SW 1271 (cell line): ENCODE results near the gene CRIM1.
A peak's percentile ranks its signal among the peaks of the same experiment; 100 is the strongest.

ENCODE experiments used
- DNase-seq, 2 experiments: peaks; one replicate each; lab custom pipeline; 2025; lab: John Stamatoyannopoulos, UW

Gene CRIM1

DNA sequence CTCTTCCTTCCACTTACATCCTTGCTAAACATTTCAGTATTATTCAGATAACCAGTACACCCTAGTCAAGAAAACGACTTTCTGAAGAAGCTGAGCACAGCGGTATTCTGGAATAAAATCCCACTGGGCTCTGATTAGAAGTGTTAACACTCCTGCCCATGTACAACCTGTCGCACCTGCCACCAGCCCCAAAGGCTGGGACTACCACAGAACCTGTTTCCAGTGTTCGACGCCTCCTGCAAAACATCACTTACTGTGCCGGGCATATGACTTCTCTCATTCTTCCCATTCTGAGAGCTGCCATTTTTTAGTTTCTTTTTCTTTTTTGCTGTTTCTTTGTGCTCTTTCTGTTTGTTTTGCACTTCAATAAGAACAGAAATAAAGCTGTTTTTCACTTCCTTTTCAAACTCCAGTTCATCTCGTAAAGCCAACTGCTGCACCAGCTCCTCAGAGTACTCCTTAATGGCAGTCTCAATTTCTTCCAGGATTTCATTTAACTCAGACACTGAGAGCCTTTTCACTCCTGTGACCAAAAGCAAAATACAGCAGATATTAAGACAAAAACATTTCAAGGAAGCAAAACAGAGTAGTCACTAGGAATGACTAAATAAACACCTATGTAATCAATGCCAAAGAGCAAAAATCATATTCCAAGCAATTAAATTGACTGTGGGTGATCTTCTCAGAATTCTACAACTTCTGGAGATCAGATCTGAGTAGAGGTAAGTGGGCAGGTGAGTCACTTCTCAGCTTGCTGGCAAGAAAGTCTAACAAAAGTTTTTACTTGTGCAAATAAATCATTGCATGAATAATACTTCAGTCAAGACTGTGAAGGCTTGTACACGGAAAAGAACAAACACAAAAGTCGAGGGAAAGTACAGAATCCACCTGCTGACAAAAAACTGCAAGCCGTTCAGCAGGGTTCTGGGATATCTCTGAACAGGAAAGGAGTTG, 223.0 kb downstream of the CRIM1 start:
- no peak for DNase-seq

DNA sequence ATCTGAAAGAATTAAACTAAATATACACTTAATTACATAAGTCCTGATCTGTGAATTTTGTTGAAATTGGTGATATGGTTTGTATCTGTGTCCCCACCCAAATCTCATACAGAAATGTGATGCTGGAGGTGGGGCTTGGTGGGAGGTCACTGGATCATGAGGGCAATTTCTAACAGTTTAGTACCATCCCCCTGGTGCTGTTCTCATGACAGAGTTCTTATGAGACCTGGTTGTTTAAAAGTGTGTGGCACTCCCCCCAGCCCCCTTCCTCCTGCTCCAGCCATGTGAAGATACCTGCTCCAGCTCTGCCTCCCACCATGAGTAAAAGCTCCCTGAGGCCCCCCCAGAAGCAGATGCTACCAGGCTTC, 223.7 kb downstream of the CRIM1 start:
- no peak for DNase-seq

DNA sequence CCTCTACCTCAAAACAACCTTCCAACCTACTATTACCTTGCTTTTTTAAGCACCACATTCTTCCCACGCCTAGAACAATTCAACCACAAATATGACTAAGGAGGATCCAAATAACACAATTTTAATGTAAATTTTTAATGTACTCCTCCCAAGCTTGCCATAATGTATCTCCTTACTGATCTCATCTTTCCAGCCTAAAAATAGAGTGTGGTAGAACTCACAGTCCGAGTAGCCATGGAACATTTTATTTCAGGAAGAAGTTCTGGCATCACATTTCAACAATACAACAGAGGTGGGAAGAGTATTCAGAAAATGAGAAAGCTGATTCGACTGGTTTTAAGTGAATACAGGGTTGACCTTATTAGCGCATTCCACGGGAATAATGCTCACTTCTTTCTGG, 227.0 kb downstream of the CRIM1 start:
- DNase-seq = no peak

DNA sequence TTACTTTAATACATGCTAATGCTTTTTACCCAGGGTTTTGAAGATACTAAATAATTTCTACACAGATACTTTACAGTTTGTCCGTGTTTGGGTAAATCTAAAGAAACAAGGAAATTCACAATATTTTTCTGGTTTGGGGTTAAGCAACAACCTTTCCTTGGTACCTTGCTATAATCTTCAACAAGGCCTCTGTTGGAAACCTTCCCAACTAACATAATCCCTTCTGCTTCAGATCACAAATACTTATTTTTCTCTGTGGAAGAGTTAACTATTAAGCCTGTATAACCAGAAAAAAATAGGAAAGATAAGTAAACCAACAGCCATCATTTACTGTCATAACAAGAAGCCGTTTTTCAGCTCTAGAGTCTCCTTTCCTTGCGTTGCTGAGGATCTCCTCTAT, 227.4 kb downstream of the CRIM1 start:
- no peak for DNase-seq

DNA sequence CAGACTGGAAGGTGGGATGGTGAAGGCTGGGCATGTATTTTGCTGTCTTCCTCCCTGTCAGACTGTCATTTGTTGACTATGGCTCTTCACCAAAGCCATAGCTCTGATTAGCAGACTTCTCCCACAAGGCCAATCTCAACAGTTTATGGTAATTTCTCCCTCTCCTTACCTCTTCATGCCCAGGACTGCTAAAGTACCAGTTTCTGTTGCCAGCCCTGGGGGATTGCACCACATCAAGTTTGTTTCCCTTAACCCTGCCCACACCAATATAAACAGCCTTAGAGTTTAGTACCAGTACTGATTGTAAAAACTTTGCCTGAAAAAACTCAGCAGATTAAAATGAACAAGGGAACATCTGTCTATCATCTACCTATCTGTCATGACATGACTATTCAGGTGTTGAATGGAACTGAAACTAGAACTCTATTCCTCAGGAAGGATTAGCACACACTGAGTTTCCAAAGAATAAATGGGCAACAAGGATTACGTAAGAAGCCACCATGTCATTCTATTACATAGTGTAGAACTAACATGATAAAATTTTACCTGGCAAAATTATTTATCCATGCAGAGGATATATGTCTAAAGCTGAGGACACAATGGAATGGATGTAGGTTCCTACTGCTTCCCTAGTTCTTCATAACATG, 228.7 kb downstream of the CRIM1 start:
- DNase-seq = no peak

DNA sequence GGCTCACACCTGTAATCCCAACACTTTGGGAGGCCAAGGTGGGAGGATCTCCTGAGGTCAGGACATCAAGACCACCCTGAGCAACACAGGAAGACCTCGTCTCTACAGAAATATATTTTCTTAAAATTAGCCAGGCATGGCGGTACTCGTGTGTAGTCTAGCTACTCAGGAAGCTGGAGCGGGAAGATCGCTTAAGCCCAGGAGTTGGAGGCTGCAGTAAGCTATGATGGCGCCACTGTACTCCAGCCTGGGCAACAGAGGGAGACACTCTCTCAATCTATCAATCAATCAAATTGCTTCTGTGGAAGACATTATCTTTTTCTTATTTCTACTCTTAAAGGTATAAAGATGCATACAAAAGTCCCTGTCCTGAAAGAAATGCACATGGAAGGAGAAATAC, 231.1 kb downstream of the CRIM1 start:
- no peak for DNase-seq

DNA sequence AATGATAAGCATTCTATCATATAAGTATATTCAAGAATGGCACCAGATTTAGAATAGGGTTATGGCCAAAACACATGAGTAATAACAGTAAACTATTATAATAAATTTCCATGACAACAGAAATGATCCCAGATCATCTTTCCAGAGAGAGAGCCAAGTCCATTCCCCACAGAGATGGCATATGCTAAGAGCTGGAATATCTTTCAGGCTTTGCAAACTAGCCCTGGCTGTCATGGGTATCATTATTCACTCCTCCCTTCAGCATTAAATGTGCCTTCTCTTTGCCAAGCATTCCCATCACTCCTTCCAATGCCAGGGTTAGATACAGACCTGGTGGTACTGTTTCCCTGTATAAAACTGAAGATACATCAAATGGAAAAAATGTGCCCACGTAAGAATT, 231.5 kb downstream of the CRIM1 start:
- DNase-seq = no peak

DNA sequence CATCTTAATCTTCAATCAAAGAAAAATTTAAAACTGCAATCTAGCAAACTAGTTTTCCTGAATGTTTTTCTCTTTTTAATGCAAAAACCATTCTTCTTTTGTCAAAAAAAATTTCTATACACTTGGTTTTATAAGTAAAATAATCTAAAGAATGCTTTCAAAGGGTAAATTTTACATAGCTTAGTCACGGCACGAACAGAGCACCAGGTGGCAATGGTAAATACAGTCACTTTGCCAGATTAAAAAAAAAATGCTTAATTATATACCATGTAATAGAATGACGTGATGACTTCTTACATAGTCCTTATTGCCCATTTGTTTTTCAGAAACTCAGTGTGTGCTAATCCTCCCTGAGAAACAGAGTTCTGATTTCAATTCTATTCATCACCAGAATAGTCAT, 232.0 kb downstream of the CRIM1 start:
- DNase-seq = no peak

DNA sequence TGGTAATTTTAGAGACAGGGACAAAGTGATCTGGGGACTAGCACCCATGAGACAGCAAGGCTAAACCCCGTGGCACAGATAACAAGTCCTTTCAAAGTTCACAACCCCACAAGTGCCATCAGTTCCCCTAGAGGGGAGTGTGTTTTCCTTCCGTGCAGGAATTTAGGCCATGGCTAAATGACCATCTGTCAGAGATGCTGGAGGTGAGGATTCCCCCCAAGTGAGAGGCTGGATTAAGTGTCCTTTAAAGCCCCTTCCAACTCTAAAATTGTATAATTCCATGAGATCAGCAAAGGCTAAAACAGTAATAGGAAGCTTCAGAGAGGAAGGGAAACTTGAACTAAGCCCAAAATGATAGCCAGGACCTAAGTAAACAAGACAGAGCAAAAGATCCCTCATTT, 233.7 kb downstream of the CRIM1 start:
- no peak for DNase-seq

DNA sequence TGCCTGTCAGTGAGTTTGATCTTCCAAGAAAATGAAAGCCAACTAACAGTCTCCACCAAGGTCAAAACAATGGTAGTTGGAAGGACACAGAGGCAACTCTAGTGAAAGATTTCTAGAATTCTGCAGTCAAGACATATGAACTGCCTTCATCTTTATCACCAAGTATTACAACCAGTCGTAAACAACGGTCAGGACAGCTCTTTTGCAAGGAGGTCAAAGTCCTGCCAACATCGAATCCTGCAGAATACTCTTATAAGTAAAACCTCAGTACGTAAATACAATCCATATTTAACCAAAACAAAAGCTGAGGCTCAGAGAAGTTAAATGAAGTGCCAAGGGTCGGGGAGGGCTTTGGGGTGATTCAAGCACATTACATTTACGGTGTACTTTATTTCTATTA, 239.3 kb downstream of the CRIM1 start:
- no peak for DNase-seq

DNA sequence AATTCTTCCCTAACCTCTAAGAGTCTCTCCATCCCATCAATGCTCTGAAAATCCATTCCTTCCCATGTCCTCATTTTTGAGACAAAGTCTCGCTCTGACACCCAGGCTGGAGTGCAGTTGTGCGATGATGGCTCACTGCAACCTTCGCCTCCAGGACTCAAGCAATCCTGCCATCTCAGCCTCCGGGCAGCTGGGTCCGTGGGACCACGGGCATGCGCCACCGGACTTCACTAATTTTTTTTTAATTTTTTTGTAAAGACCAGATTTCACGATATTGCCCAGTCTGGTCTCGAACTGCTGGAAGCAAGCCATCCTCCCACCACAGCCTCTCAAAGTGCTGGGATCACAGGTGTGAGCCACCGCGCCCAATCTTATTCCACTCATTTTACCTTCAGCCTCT, 240.8 kb downstream of the CRIM1 start:
- DNase-seq = no peak

DNA sequence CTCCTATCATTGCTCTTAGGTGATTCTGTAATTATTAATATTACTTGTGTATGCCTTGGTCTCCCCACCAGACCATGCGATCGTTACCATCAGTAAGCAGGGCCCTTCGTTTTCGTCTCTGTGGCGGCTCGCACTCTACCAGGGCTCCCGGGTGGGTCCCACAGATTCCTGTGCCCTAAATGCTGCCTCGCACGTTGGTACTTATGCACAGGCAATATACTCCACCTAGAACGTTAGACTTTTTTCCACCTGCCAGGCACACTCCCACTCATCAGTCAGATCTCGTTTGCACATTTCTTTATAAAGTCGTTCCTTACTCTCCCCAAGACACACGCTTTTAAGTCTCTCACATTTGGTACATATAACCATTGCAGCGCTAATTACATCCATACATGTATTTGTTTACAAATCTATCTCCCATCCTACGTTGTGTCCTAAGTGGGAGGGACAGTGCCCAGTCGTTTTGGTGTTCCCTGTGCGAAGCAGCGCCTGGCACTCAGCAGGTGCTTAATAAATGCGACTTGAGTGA, 241.5 kb downstream of the CRIM1 start:
- DNase-seq = no peak

DNA sequence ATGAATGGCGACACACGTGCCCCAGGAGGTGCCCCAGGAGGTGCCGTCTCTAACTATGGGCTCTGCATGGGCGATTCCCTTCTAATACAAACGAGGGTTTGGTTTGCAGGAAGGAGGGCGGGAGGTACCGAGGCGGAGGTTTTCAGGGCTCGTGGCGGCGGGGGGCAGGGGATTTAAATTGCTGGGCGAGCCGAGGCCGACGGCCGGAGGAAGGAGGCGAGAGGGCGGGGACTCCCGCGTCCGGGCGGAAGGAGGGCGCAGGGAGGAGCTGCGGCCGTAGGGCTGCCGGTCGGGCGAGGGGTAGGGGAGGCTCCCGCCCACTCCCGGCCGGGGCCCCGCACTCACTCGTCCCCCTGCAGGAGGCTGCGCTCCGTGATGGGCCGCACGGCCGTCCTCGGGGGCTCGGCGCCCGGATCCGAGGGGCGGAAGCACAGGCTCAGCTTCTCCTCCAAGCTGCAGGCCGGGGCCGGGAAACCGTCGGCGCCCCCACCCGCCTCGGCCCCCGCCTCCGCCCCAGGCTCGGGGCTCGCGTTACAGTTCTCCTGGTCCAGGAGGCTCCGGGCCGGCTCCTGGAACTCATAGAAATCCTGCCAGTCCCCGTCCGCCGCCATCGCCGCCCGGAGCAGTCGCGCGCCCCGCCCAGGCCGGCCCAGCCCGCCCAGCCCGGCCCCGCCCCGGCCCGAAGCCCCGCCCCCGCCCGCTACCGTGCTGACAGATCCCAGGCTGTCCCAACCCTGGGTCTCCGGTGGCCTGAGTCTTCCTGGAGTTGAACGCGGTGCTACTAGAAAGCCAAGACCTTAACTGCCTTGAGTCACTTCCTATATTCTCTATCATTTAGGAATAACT, 242.2 kb downstream of the CRIM1 start, which contains the start of gene FEZ2:
TSS of gene FEZ2 (minus strand) at position 637 of the 846 bp plus-strand sequence. CDS start at position 611, 26 bp downstream.
- peak; percentile 66 to 74 for DNase-seq
